NT2/D1 (cell line): ENCODE data around the gene ZBTB49.

Experiments
- DNase-seq: peaks from one replicate; pipeline ENCODE4 v3.0.0-alpha.2; 2011; ENCODE audit warnings: low read depth, low spot score
- H3K27me3 ChIP-seq: 2 replicates; pipeline ENCODE4 v1.6.0; 2011; ENCODE audit warnings: mild to moderate bottlenecking; ENCODE audit not compliant: insufficient read length, insufficient read depth
- H3K36me3 ChIP-seq: 2 replicates; pipeline ENCODE4 v1.6.1; 2011; ENCODE audit warnings: mild to moderate bottlenecking, low read length, mixed read lengths; ENCODE audit not compliant: insufficient read depth, insufficient read length
- H3K4me1 ChIP-seq: 2 replicates; pipeline ENCODE4 v1.5.1; 2011; ENCODE audit not compliant: insufficient read depth, insufficient read length
- H3K4me3 ChIP-seq: 2 replicates; pipeline ENCODE4 v1.5.1; 2011; ENCODE audit warnings: low read depth; ENCODE audit not compliant: insufficient read length
- H3K9ac ChIP-seq: 2 replicates; pipeline ENCODE4 v1.6.0; 2011; ENCODE audit warnings: low read depth; ENCODE audit not compliant: insufficient read length
- H3K9me3 ChIP-seq: 2 replicates; pipeline ENCODE4 v1.5.1; 2011; ENCODE audit warnings: mild to moderate bottlenecking, low read length; ENCODE audit not compliant: insufficient read depth
- SUZ12 ChIP-seq: IDR thresholded peaks from 2 replicates; pipeline ENCODE4 v1.6.1; 2011; ENCODE audit not compliant: insufficient read length, insufficient read depth; ENCODE audit errors: extremely low read depth
- YY1 ChIP-seq: IDR thresholded peaks from 2 replicates; pipeline ENCODE4 v1.6.1; 2011; ENCODE audit not compliant: insufficient read length, insufficient read depth
- ZNF274 ChIP-seq: IDR thresholded peaks from 2 replicates; pipeline ENCODE4 v1.6.1; 2011; ENCODE audit warnings: mild to moderate bottlenecking, low read depth, low read length

The ZBTB49 gene

DNA sequence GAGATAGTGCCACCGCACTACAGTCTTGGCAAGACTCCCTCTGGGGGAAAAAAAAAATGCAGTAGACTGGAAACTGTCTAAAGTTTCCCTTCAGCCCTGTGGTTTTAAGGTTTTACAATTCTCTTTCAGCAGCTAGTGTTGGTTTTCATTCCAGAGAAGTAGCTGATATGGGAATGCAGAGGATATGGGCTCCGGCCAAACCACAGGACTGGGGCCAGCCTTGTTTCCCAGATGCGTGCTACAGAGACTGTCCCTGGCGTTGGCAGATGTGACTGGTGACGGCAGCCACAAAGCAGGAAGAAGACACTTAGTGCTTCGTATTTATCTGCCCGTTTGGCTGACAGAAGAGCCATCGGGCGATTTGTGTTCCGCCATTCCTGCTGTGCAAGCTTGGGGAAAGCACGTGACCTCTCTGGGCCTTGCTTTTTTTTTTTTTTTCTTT, 43.2 kb downstream of the ZBTB49 start:
- no peak for DNase-seq
- TF ChIP-seq SUZ12 (no peak), YY1 (no peak), ZNF274 (no peak)
- no peaks in the 10 kb centered on the region for H3K36me3 ChIP-seq
- peaks cover 2% of the 10 kb centered on the region for H3K4me1 ChIP-seq
- no peak overlapping the region for H3K4me3 ChIP-seq
- H3K27me3 ChIP-seq, result peaks cover 11% of the 10 kb centered on the region
- no peaks in the 10 kb centered on the region for H3K9me3 ChIP-seq
- no peak overlapping the region for H3K9ac ChIP-seq

DNA sequence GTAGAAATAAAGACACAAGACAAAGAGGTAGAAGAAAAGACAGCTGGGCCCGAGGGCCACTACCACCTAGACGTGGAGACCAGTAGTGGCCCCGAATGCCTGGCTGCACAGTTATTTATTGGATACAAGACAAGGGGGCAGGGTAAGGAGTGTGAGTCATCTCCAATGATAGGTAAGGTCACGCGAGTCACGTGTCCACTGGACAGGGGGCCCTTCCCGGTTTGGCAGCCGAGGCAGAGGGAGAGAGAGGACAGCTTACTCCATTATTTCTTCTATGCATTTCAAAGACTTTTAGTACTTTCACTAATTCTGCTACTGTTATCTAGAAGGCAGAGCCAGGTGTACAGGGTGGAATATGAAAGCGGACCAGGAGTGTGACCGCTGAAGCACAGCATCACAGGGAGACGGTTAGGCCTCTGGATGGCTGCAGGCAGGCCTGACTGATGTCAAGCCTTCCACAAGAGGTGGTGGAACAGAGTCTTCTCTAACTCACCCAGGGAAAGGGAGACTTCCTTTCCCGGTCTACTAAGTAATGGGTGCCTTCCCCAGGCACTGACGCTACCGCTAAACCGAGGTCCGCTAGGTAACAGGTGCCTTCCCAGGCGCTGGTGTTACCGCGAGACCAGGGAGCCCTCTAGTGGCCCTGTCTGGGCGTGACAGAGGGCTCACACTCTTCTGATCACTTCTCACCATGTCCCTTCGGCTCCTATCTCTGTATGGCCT, 44.9 kb downstream of the ZBTB49 start:
- Histone ChIP-seq H3K4me1 (no peaks in the 10 kb centered on the region), H3K9me3 (no peaks in the 10 kb centered on the region), H3K4me3 (no peak overlapping the region), H3K36me3 (no peaks in the 10 kb centered on the region), H3K9ac (no peak overlapping the region), H3K27me3 (peaks cover 11% of the 10 kb centered on the region)
- DNase-seq, result peak; percentile 63
- TF ChIP-seq ZNF274 (no peak), SUZ12 (no peak), YY1 (no peak)

DNA sequence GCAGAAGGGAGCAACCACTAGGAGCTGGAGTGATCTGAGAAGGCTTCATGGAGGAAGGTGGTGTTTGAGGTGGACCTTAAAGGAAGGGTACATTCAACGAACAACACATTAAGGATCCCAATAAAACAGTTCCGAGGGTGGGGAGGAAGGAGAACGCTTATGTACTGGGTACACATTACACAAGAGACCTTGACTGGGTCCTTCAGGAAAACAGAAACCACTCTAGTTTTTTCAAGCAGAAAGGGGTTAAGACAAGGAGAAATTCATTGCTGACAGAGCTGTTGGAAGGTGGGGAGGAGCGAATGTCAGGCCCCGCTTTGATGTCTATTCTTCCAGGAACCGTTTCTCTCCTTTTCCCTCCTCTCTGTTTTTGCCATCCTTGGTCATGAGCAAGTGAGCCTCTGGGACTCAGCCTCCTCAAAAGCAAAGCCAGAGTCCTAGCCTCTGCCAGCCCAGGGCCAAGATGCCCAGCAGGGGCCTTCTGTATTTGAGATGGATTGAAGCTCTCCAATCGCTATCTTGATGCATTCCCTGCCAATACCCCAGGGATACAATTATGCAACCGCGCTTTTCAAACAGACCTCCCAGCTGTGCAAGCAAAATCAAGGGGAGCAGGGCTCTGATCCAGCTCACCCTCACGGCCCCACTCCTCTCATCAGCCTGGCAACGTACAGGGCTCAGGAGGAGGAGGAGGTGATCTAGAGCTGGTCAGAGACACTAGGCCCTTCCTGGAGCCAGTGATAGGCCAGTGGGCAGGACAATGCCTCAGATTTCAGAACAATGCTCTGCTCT, 48.4 kb downstream of the ZBTB49 start:
- H3K27me3 ChIP-seq, result peaks cover 14% of the 10 kb centered on the region
- H3K4me3 ChIP-seq, result no peak overlapping the region
- no peak for TF ChIP-seq ZNF274
- H3K9ac ChIP-seq, result no peak overlapping the region
- H3K36me3 ChIP-seq, result no peaks in the 10 kb centered on the region
- H3K4me1 ChIP-seq, result no peaks in the 10 kb centered on the region
- DNase-seq, result no peak
- no peaks in the 10 kb centered on the region for H3K9me3 ChIP-seq

DNA sequence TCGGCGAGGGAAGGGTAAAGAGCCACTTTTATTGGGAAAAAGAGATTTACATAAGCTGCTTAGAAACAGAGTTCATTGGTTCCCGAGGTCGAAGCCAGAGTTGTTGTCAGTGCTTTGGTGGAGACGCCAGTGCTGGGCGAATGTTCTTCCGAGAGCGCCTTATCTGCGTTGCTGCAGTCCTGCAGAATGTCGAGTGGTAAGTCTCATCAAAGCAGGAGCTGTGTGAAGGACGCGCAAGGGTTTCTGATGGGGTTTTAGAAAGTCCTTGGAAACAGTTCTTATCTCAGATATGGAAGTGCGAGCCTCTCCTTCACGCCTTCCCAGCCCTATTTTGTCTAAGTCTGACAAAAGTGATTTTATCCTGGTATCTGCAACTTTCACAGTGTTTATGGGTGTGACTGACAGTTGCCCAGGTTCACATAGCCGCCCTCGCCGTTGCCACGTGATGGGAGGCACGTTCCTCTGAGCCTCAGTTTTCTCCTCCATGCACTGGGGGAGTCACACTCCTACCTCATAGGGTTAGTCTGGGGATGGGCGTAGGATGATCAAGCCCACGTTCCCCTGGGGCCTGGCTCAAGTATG, 49.5 kb downstream of the ZBTB49 start:
- Histone ChIP-seq H3K9me3 (no peaks in the 10 kb centered on the region), H3K4me1 (no peaks in the 10 kb centered on the region), H3K27me3 (peaks cover 12% of the 10 kb centered on the region), H3K4me3 (no peak overlapping the region), H3K9ac (no peak overlapping the region), H3K36me3 (no peaks in the 10 kb centered on the region)
- TF ChIP-seq YY1, result no peak
- TF ChIP-seq ZNF274, result no peak
- no peak for TF ChIP-seq SUZ12
- DNase-seq, result no peak

DNA sequence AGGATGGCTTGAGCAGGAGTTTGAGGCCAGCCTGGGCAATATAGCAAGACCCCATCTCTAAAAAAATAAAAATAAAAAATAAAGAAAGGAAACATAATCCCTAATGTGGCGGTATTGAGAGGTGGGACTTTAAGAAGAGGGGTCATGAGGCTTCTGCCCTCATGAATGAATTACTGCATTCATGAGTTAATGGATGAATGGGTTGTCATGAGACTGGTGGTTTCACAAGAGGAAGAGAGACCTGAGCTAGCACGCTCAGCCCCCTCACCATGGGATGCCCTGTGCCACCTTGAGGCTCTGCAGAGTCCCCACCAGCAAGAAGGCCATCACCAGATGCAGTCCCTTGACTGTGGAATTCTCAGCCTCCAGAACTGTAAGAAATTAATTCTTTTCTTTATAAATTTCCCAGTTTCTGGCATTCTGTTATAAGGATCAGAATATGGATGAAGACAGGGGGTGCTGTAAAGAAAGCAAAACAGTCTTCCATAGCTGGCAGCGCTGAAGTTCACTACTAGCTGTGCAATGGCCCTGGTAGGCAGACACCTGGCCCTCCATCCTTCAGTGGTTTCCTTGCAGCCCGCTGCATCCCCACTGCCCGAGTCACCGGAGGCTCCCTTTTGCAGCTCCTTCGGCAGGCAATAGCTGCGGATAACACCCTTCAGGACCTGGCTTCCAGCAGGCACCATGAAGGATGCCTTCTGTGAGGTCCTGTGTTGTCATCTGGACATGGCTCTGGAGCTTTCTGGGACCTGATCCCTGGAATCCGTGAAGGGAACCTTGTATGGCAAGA, 52.0 kb downstream of the ZBTB49 start:
- TF ChIP-seq YY1, result no peak
- no peak for TF ChIP-seq SUZ12
- TF ChIP-seq ZNF274, result no peak
- Histone ChIP-seq H3K36me3 (no peaks in the 10 kb centered on the region), H3K27me3 (peaks cover 7% of the 10 kb centered on the region), H3K9me3 (no peaks in the 10 kb centered on the region), H3K4me1 (no peaks in the 10 kb centered on the region), H3K9ac (no peak overlapping the region), H3K4me3 (no peak overlapping the region)
- DNase-seq, result no peak

DNA sequence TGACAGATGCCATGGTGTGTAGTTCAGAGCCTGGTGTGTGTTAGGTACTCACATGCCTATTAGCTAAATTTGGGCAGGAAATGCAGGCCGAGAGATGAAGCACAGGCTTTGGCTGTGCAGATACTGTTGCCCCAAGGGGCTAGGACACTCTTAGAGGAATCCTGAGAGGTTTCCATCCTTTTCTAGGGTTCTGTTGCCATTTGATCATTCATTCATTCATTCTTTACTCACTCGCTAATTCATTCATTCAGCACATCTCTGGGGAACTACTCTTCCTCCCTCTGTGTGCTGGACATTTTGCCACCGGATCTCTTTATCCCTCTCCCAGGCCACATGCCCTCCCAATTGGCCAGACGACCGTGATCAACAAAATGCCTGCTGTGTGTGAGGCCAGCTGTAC, 53.0 kb downstream of the ZBTB49 start:
- no peak for TF ChIP-seq SUZ12
- no peak for TF ChIP-seq YY1
- TF ChIP-seq ZNF274, result no peak
- no peak overlapping the region for H3K4me3 ChIP-seq
- peaks cover 7% of the 10 kb centered on the region for H3K27me3 ChIP-seq
- DNase-seq, result no peak
- no peaks in the 10 kb centered on the region for H3K9me3 ChIP-seq
- H3K4me1 ChIP-seq, result no peaks in the 10 kb centered on the region
- H3K36me3 ChIP-seq, result no peaks in the 10 kb centered on the region
- no peak overlapping the region for H3K9ac ChIP-seq
